Gastroesophageal sphincter (tissue), 4 donors: ENCODE results near the gene FNDC5. TPM values are rescaled to one million over a fixed set of nuclear protein-coding genes. Genes with fewer than 3 reads are reported as not detected.
A peak's percentile ranks its signal among the peaks of the same experiment; 100 is the strongest.

ENCODE experiments used
- ATAC-seq: fragments of 150-250 bp; one replicate; pipeline ENCODE4 v1.9.1; 2016; ENCODE audit warnings: mild to moderate bottlenecking, moderate library complexity
- H3K27ac ChIP-seq, 4 donors: fragments of 200-600 bp; sonication (generic) in 3 of 4; 1 replicate in 3 of 4; 2 replicates in 1 of 4; pipeline ENCODE4 v1.5.1; 2016 to 2019
- H3K27me3 ChIP-seq: fragments of 200-600 bp; sonication (generic); one replicate; pipeline ENCODE4 v1.5.1; 2019
- H3K36me3 ChIP-seq, 2 donors: fragments of 200-600 bp; sonication (generic); one replicate each; pipeline ENCODE4 v1.5.1; 2019; ENCODE audit warnings: control low read depth in 1 of 2
- H3K4me1 ChIP-seq, 3 donors: fragments of 200-600 bp; sonication (generic); 1 replicate in 2 of 3; 2 replicates in 1 of 3; pipeline ENCODE4 v1.5.1; 2016 to 2019; ENCODE audit warnings: control low read depth in 2 of 3
- H3K4me3 ChIP-seq, 2 donors: fragments of 200-600 bp; sonication (generic); one replicate each; pipeline ENCODE4 v1.5.1; 2019; ENCODE audit warnings: mild to moderate bottlenecking in 1 of 2, moderate library complexity in 1 of 2
- H3K9me3 ChIP-seq, 3 donors: fragments of 200-600 bp; sonication (generic); one replicate each; pipeline ENCODE4 v1.5.1; 2017 to 2019; ENCODE audit warnings: control low read depth in 2 of 3
- CTCF ChIP-seq, 4 experiments: fragments of 200-600 bp in 2 of 4; fragments of 450-650 bp in 2 of 4; sonication (generic) in 1 of 4; IDR thresholded peaks; one replicate each; pipeline ENCODE4 v1.5.1; 2017 to 2019; ENCODE audit warnings: antibody characterized with exemption in 4 of 4, mild to moderate bottlenecking in 2 of 4, moderate library complexity in 2 of 4
- EP300 ChIP-seq: sonication (generic); formaldehyde crosslinking; IDR thresholded peaks from one replicate; pipeline ENCODE4 v1.6.1; 2017; ENCODE audit warnings: antibody characterized with exemption, mild to moderate bottlenecking
- POLR2A ChIP-seq, 2 donors: fragments of 450-650 bp; IDR thresholded peaks; one replicate each; pipeline ENCODE4 v1.6.1; 2017; ENCODE audit warnings: antibody characterized with exemption in 2 of 2, mild to moderate bottlenecking in 2 of 2, moderate library complexity in 1 of 2
- POLR2AphosphoS5 ChIP-seq: sonication (generic); formaldehyde crosslinking; IDR thresholded peaks from one replicate; pipeline ENCODE4 v1.6.1; 2017; ENCODE audit warnings: antibody characterized with exemption
- WGBS, 2 donors: methylation state at CpG; one replicate each; pipeline ENCODE4 v1.1.5; 2018; ENCODE audit warnings: low coverage in 1 of 2; 5-methylcytosine and 5-hydroxymethylcytosine counted together
- total RNA-seq, 4 donors: library from RNA; depleted of rRNA; stranded (reverse); fragments of >200 nt; gene quantifications; one replicate each; pipeline ENCODE4 v1.1.0, GENCODE V29; 2016

FNDC5 gene
- total RNA-seq, 4 donors from 2014 or later, result 7.3 to 11.3 (median 8.9) TPM

DNA sequence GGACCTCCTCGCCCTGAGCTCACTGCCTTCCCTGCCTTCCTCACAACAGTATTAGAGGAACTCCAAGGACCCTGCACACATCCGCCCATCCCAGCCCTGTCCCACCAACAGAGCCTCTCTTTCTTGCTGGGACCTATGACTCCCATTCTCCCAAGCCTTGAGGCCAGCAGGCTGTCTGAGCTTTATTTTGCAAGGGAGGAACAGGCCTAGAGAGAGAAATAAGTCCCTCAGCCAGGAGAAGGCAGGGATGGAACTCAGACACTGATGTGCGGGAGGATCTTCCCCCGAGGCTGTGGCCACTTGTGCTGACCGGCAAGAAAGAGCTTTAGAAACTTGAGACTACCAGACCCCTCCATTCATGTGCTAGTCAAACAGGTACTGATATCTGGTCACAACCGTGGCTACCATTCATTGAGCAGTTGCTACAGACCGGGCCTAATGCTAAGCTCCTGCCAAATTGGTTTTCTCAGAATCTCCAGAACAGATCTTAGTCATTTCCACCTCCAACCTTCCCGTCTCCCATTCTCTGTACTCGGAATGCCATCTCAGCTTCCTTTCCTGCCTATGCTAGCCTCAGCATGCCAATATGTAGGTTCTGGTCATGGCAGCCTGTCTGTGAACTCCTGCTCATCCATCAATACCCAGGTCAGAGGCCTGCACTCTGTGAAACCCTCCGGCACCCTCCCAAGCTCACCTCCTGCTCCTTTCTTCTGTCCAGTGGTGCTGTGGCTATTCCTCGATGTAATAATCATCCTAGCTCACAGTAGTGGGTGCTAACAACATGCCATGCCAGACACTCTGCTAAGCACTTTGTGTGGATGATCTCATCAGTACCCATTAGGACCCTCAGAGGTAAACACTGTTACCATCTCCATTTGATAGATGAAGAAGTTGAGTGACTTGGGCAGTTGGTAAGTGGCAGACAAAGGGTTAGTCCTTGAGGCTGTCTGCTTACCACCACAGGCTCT, 26.7 kb upstream of the FNDC5 start:
- WGBS, 2 donors, result 73 to 74% methylated on average over 3 to 6 of the region's 11 CpGs
- Histone ChIP-seq H3K9me3 (no peaks in the 10 kb centered on the region), H3K4me1 (peaks cover 0 to 38% (median 10%) of the 10 kb centered on the region in 3 donors), H3K27ac (no peak overlapping the region), H3K36me3 (peaks cover 0 to 7% of the 10 kb centered on the region in 2 donors), H3K4me3 (no peak overlapping the region), H3K27me3 (peaks cover 25% of the 10 kb centered on the region)
- no peak for TF ChIP-seq POLR2AphosphoS5
- TF ChIP-seq CTCF (IDR thresholded peaks at IDR 0.05), result no peak
- TF ChIP-seq EP300, result no peak
- TF ChIP-seq POLR2A (IDR thresholded peaks at IDR 0.05), result no peak
- ATAC-seq, result no peak

- H3K27me3 ChIP-seq, result peaks cover 35% of the 10 kb centered on the region
- ATAC-seq, result no peak
- no peaks in the 10 kb centered on the region for H3K9me3 ChIP-seq
- H3K4me1 ChIP-seq, result peaks cover 0 to 33% (median 10%) of the 10 kb centered on the region in 3 donors
- no peak for TF ChIP-seq POLR2AphosphoS5
- TF ChIP-seq EP300, result no peak
- no peak for TF ChIP-seq CTCF (IDR thresholded peaks at IDR 0.05)
- TF ChIP-seq POLR2A (IDR thresholded peaks at IDR 0.05), result no peak
- WGBS, 2 donors, result 50% methylated on average over 2 of the region's 5 CpGs; no CpG with 5 or more reads in 1 of the 2 donors
- no peak overlapping the region for H3K27ac ChIP-seq
- no peak overlapping the region for H3K4me3 ChIP-seq
- peaks cover 0 to 7% of the 10 kb centered on the region in 2 donors for H3K36me3 ChIP-seq
Observed at GRCh38 chr1:32896451-32896850, 25.7 kb upstream of the FNDC5 start.

- TF ChIP-seq EP300, result no peak
- Histone ChIP-seq H3K4me1 (peaks cover 0 to 27% (median 8%) of the 10 kb centered on the region in 3 donors), H3K27me3 (peaks cover 38% of the 10 kb centered on the region), H3K27ac (no peak overlapping the region), H3K9me3 (no peaks in the 10 kb centered on the region), H3K4me3 (no peak overlapping the region), H3K36me3 (peaks cover 0 to 7% of the 10 kb centered on the region in 2 donors)
- ATAC-seq, result no peak
- 90 to 98% methylated on average over 6 to 9 of the region's 26 CpGs for WGBS, 2 donors
Observed at GRCh38 chr1:32895325-32896215, 24.9 kb upstream of the FNDC5 start.

DNA sequence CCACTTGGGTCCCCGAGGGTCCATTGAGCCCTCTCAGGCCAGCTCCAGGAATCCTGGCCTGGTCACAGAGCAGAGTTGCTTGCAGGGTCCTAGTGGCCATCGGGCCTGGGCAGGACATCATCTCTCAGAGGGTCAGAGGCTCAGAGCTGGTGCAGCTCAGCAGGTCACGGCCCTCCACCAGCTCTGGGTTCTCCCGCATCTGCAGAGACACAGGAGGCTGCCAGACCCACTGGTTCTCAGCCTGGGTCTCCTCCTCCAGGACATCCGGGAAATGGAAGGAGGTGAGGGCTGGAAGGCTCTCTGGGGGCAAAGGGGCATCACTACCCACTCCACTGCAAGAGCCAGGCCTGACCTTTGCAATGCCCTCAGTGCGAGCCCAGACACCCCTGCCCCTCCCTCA, 24.0 kb upstream of the FNDC5 start:
- no peaks in the 10 kb centered on the region for H3K9me3 ChIP-seq
- no peak overlapping the region for H3K4me3 ChIP-seq
- no peak overlapping the region for H3K27ac ChIP-seq
- TF ChIP-seq EP300 (no peak), POLR2A (IDR thresholded peaks at IDR 0.05) (no peak), POLR2AphosphoS5 (no peak), CTCF (IDR thresholded peaks at IDR 0.05) (no peak)
- H3K36me3 ChIP-seq, result peaks cover 0 to 7% of the 10 kb centered on the region in 2 donors
- 80% methylated on average over 2 of the region's 6 CpGs; no CpG with 5 or more reads in 1 of the 2 donors for WGBS, 2 donors
- peaks cover 47% of the 10 kb centered on the region for H3K27me3 ChIP-seq
- peaks cover 0 to 18% (median 7%) of the 10 kb centered on the region in 3 donors for H3K4me1 ChIP-seq
- ATAC-seq, result no peak

DNA sequence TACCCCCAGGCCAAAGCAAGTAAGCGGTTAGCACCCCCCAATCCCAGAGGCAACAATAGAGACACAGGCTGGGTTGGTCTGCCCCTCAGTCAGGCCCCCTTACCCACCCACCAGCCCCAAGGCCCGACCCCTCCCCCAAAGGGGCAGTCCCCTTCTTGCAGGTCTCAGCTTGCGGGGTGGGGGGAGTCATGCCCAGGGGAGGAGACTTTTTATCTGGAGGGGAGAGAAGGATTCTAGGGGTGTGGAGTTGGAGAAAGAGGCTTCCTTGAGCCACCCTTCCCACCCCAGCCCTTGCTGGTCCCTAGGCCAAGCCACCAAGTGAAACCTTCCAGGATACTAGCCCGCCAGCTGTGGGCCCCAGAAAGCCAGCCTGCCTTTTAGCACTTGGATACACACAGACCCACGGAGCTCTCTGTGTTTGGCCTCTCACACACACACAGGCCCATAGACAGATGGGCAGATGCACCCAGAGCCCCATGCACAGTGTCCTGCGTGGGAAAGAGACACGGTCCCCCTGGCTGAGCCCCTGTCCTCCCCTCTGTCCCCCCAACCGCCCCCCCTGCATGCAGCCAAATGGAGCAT, 23.4 kb upstream of the FNDC5 start:
- ATAC-seq, result no peak
- Histone ChIP-seq H3K27me3 (peaks cover 50% of the 10 kb centered on the region), H3K4me1 (peaks cover 0 to 18% (median 7%) of the 10 kb centered on the region in 3 donors), H3K4me3 (peak overlapping the region in 1 of 2 donors; percentile 52), H3K27ac (no peak overlapping the region), H3K36me3 (peaks cover 0 to 7% of the 10 kb centered on the region in 2 donors), H3K9me3 (no peaks in the 10 kb centered on the region)
- no CpG with 5 or more reads among the region's 8 CpGs for WGBS, 2 donors
- no peak for TF ChIP-seq CTCF (IDR thresholded peaks at IDR 0.05)
- TF ChIP-seq POLR2A (IDR thresholded peaks at IDR 0.05), result no peak
- TF ChIP-seq POLR2AphosphoS5, result no peak
- no peak for TF ChIP-seq EP300
